ENCODE data around the gene HMGXB4.

DNA sequence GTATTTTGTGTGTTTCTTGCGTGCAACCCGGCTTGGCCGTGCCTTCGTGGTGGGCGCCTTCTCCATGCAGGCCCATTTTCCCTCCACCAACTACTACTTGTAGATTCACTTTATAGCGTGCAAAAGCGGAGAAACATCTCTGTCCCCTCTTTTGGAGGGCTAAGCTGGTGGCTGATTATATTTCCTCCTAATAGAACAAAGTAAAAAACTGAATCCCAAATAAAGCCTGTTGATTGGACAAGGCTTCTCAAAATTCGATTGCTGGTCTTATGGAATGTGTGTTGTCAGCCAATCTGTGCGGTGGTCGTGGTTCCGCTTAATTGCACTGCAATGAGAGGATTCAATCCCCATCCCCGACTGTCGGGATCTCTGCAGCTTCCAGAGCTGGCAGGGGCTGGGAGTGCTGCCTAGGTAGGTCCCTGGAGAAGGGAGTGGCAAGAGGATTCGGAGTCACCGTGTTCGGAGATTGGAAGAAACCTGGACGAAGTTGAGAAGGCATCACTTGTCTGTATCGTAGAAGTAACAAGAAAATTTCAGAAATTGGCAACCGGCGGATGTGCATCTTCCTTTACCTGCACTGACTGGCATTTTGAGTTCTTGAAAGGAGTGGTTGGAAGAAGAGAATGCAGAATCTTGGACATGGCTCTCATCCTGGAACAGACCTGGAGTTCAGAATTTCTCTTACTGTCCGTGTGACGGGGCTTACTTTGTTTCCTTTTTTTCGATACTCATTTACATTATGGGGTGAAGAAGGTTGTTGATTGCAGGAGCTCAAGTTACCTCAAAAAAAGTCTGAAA is 1.1 kb downstream of the HMGXB4 start:
- TF ChIP-seq, protein P1, sequence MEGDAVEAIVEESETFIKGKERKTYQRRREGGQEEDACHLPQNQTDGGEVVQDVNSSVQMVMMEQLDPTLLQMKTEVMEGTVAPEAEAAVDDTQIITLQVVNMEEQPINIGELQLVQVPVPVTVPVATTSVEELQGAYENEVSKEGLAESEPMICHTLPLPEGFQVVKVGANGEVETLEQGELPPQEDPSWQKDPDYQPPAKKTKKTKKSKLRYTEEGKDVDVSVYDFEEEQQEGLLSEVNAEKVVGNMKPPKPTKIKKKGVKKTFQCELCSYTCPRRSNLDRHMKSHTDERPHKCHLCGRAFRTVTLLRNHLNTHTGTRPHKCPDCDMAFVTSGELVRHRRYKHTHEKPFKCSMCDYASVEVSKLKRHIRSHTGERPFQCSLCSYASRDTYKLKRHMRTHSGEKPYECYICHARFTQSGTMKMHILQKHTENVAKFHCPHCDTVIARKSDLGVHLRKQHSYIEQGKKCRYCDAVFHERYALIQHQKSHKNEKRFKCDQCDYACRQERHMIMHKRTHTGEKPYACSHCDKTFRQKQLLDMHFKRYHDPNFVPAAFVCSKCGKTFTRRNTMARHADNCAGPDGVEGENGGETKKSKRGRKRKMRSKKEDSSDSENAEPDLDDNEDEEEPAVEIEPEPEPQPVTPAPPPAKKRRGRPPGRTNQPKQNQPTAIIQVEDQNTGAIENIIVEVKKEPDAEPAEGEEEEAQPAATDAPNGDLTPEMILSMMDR (IDR thresholded peaks at IDR 0.05) = no peak
- TF ChIP-seq POLR2A (IDR thresholded peaks at IDR 0.05) (no peak), EP300 (IDR thresholded peaks at IDR 0.05) (no peak)
